HG02642 (cell line): ENCODE measurements around the gene CENPS.
"Not testable (repeated sequence)": the region's sequence is repeated elsewhere in the genome, so short reads cannot be mapped to it uniquely, and the experiment has no call there.

ENCODE experiments used
- ATAC-seq: cut with Tn5 transposase; IDR thresholded peaks from one replicate; pipeline ENCODE4 v1.9.1; 2021; ENCODE audit warnings: mild to moderate bottlenecking; ENCODE audit not compliant: unreplicated experiment, poor library complexity

CENPS gene

DNA sequence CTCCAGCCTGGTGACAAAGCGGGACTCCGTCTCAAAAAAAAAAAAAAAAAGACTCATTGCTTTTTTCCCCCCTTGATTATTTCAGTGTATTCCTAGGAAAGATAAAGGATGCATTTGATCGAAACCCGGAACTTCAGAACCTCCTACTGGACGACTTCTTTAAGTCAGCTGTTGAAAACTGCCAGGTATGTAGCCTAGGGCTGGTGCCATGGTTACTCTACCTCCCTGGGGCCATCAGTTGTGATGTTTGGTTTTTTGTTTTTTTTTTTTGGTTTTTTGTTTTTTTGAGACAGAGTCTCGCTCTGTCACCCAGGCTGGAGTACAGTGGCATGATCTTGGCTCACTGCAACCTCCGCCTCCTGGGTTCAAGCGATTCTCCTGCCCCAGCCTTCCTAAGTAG is 11.5 kb upstream of the CENPS start:
- not testable (repeated sequence) for ATAC-seq

DNA sequence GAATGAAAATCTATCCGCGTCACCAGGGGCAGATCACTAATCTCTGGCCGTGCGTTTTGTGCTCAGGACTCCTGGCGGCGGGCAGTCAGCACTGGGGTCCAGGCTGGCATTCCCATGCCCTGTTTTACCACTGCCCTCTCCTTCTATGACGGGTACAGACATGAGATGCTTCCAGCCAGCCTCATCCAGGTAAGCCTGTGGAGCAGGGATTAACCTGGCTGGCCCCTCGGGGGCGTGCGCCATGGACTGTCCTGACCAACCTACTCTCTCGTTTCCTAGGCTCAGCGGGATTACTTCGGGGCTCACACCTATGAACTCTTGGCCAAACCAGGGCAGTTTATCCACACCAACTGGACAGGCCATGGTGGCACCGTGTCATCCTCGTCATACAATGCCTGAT is 10.9 kb upstream of the CENPS start:
- no peak for ATAC-seq

DNA sequence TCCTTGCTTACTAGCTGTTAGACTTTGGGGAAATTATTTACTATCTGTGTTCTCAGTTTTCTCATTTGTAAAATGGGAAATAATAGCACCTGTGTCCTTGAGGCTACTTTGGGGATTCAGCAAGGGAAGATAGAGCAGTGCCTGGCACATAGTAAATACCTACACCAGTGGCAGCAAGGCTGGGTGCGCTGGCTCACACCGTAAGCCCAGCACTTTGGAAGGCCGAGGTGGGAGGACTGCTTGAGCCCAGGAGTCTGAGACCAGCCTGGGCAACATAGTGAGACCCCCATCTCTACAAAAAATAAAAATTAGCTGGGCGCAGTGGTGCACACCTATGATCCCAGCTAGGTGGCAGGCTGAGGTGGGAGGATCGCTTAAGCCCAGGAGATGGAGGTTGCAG is 8.6 kb upstream of the CENPS start:
- no peak for ATAC-seq

DNA sequence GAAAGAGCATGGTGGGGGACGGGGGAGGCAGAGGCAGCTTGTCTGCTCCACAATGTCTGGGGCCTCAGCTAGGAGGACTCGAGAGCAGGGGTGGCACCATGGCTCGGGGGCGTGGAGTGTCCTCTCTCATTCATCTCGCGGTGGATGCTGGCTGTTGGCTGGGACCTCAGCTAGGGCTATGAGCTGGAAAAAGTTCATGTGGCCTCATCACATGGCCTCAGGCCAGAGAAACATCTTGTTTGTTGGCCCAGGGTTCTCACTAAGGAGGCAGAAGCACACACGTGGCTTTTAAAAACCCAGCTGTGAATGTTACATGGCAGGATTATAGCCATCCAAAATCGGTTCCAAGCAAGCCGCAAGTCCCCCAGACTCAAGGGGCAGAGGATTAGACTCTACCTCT is 6.2 kb upstream of the CENPS start:
- ATAC-seq = no peak

DNA sequence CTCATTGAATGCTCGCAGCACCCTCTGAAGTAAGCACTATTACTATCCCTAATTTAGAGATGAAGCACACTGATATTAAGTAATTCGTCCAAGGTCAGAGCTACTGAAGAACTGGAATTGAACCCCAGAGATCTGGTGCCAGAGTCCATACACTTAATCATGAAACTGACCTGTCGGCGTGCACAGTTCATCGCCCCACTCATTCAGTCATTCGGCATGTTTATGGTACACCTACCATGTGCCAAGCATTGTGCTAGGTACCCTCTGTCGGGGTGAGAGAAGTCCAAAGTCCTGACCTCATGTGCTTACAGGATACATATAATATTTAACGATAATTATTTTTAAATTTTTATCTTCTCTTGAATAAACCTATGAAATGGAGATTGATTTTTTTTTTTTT is 5.6 kb upstream of the CENPS start:
- no peak for ATAC-seq

DNA sequence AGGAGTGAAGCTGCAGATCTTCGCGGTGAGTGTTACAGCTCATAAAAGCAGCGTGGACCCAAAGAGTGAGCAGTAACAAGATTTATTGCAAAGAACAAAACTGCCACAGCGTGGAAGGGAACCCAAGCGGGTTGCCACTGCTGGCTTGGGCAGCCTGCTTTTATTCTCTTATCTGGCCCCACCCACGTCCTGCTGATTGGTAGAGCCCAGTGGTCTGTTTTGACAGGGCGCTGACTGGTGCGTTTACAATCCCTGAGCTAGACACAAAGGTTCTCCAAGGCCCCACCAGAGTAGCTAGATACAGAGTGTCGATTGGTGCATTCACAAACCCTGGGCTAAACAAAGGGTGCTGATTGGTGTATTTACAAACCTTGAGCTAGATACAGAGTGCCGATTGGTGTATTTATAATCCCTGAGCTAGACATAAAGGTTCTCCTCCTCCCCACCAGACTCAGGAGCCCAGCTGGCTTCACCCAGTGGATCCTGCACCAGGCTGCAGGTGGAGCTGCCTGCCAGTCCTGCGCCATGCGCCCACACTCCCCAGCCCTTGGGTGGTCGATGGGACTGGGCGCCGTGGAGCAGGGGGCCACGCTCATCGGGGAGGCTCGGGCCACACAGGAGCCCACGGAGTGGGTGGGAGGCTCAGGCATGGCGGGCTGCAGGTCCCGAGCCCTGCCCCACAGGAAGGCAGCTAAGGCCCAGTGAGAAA is 4.3 kb upstream of the CENPS start:
- not testable (repeated sequence) for ATAC-seq

DNA sequence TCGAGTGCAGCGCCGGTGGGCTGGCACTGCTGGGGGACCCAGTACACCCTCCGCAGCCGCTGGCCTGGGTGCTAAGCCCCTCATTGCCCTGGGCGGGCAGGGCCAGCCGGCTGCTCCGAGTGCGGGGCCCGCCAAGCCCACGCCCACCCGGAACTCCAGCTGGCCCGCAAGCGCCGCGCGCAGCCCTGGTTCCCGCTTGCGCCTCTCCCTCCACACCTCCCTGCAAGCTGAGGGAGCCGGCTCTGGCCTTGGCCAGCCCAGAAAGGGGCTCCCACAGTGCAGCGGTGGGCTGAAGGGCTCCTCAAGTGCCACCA is 3.7 kb upstream of the CENPS start:
- ATAC-seq = not testable (repeated sequence)

DNA sequence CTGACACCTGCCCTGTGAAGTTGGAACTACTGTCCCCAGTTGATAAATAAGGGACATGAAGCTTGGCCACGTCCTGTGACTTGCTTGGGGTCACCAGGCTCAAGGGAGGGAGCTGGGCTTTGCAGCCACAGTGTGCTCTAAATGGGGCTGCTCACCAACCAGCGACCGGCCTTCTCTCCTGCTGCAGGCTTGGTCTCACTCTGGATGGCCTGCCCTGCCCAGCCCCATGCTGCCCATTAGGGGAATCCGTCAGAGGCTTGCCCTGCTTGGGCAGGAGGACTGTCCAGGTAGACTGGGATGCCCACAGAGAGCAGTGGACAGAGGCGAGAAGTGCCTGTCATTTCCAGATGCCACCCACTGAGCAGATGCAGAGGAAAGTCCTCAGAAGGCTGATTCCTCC is 1.2 kb upstream of the CENPS start:
- ATAC-seq = no peak

DNA sequence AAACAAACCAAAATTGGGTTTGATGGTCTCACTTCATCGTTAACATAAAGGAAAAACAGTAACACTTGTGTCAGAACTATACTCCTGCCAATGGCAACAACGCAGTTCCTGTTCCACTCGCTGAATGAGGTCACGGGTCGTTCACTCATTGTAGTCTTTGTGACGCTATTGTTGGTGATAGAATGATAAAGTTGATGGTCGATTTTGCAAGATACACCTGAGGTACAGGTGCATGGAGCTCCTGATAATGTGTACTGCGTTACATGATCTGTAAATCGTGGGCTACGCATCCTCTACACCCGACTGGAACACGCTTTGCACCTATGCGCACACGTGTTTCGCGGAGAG is 391 bp upstream of the CENPS start:
- ATAC-seq = no peak

DNA sequence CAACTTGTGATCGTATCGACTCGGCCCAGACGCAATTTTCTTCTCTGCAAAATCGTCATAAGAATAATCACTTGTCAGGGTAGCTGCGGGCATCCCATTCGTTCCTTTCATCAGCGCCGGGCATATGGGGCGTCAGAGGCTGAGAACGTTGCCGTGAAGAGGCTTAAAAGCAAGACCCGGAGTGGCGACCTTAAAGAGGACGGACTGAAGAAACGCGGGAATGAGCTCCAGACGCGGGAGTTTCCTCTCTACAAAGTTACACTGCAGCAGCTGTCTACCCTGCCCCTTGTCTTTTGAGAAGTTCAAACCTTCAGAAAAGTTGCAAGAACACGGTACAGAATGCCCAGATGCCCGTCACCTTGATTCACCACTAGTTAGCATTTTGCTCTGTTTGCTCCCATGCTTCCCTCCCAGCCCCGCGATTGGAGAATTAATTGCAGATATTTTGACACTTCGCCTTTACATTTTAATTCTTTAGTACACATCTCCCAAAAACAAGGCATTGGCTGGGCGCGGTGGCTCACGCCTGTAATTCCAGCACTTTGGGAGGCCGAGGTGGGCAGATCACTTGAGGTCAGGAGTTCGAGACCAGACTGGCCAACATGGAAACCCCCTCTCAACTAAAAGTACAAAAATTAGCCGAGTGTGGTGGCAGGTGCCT is 967 bp downstream of the CENPS start:
- no peak for ATAC-seq

DNA sequence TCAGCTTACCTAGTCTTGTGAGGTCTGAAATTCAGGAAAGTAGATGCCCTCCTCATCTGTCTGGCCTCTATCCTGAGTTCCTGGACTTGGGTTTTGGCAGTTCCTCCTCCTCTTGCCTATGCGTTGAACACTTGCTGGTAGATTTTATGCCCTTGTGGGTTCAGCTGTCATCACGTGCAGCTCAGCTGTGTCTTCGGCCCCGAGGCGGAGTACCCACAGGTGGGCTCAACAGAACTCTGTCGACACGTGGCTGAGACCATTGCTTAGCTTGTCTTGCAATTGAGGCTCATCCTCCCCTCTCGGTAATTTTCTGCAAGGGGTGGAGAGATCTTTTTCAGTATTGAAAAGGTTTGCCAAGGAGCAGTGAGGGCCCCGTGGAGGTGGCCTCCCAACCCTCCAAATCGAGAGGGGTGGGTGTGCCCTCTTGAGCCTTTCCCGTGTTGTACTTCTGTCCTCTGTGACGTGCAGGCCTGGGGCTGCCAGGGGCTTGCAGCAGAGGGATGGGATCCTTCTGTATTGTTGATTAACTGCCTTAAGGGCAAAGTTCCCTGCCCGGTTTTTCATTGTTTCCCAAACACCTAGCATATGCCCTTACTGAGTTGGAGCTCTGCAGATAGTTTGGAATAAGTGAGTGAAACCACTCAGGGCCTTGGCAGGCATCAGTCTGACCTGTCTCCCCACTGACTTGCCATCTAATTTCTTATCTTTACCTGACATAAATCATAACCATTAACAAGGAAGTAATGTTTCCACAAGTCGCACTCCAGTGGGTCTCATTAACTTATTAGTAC is 2.9 kb downstream of the CENPS start:
- ATAC-seq = no peak

DNA sequence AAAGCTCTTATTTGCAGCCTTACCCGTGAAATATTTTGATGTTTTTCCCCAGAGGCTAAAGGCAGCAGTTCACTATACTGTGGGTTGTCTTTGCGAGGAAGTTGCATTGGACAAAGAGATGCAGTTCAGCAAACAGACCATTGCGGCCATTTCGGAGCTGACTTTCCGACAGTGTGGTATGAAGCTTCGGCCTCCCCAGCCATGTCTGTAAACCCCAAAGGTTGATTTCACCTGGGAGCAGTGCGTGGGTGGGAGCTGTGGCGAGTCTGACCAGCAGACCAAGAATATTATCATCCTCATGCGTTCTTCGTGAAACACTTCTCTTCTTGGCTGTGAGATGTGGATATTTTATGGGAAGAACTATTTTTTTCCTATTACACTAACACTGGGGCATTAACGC is 3.6 kb downstream of the CENPS start:
- ATAC-seq = no peak

DNA sequence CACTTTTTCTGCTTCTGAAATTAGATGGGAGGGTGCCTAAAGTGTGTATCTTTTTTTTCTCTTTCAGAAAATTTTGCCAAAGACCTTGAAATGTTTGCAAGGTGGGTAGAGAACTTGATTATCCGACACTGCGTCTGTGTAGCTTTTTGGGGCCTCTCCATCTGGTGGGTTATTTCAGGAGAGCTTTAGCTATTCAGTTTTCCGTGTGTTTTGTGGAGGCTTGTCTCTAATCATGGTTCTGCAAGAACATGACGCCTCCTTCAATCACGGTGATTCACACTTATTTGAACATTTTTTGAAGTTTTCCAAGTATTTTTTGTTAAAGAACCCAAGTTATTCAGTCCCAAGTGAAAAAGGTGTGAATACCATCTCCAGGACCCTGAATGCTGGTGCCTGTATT is 4.4 kb downstream of the CENPS start:
- no peak for ATAC-seq

DNA sequence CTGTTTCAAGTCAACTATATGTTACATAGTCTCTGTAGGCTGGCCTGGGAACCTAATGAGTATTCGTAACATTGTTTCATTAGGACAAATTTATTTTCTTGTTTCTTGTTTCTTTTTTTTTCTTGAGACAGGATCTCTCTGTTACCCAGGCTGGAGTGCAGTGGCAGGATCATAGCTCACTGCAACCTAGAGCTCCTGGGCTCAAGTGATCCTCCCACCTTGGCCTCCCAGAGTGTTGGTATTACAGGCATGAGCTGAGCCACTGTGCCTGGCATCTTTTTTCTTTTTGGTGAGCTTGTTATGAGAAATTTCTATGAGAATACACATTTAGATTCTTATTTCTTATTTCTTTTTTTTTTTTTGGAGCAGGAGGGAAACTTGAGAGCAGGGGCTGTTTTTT is 6.8 kb downstream of the CENPS start:
- ATAC-seq = no peak

DNA sequence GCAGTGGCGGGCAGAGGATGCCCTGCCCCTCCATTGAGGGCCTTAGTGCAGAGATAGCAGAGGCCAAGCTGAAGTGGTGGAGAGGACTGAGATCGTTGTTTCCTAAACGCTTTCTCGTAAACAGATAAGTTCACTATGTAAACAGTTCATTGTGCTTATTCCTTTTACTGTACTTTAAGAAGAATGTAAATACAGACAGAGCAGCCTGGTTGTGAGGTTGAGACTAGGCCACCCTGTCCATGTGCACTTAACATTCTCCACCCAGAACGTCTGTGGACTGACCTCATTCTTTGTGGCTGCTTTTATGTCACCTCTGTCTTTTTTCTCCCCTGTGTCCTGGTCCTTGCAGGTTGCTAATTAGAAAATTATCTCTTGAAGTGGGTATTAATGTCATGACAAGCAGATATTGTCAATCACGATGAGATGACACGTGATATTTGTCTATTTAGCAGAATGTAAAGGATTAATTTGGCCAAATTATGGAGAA is 8.5 kb downstream of the CENPS start:
- ATAC-seq = no peak

DNA sequence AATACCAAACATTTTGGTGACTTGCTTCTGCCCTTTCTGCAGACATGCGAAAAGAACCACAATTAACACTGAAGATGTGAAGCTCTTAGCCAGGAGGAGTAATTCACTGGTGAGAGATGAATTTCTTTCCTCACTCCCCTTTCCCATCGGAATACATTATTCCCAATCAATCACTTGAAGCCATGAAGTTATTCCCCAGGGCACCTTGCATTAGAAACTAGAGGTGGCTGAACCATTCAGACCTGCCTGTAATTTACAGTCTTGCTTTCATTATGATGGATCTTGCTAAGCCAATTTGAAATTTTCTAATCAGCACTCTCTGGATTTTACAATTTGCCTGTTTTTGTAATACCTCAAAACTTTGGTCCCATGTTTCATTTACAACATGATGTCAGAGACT is 10.1 kb downstream of the CENPS start:
- no peak for ATAC-seq

DNA sequence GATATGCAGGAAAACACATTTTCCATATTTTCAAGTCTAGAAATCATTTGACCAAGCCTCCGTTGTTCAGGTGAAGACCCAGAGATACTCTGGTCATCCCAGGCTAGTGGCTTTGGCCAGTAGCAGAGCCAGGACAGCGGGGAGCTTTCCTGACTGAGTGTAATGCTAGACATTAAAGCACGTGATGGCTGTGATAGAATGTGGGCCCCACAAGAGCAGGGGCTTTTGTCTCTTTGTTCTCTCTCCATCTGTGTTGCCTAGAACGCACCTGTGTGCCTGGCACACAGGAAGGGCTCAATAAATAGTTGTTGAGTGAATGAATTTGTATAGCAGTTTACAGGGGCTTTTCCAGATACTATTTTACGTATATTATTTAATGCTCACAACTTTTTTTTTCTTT is 10.6 kb downstream of the CENPS start:
- ATAC-seq = no peak

DNA sequence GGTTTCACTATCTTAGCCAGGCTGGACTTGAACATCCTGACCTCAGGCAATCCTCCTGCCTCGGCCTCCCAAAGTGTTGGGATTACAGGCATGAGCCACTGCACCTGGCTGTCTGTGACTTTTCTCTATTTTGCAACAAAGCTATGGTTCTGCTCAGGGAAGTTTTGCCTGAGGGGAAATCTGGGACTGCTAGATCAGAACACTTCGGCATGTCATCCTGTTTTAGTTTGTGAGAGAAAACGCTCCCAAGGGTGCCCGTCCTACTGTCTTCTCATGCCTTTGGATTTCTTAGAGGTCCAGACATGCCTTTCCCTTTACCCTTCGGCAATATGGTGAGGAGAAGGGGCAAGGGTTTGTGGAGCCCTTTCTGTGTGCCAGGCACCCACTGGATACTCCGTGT is 14.0 kb downstream of the CENPS start:
- ATAC-seq = no peak

DNA sequence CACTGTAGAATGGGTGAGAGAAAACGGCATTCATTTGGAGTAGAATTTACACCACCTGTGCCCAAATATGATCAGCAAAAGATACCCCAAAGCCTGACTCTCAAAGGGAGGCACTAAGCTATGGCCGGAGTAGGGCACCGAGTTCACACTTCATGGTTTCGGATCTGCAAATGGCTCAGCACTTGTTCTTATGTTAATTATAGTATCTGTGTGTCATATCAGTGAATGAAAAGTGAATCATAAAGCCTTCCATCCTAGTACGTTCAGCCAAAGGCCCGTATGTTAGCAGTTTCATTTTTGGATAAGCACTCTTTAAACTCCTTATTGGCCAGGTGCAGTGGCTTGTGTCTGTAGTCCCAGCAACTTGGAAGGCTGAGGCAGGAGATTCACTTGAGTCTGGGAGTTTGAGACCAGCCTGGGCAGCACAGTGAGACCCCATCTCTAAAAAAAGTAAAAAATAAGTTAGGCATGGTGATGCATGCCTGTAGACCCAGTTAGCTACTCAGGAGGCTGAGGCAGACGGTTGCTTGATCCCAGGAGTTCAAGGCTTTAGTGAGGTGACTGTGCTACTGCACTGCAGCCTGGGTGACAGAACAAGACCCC is 14.7 kb downstream of the CENPS start:
- no peak for ATAC-seq

DNA sequence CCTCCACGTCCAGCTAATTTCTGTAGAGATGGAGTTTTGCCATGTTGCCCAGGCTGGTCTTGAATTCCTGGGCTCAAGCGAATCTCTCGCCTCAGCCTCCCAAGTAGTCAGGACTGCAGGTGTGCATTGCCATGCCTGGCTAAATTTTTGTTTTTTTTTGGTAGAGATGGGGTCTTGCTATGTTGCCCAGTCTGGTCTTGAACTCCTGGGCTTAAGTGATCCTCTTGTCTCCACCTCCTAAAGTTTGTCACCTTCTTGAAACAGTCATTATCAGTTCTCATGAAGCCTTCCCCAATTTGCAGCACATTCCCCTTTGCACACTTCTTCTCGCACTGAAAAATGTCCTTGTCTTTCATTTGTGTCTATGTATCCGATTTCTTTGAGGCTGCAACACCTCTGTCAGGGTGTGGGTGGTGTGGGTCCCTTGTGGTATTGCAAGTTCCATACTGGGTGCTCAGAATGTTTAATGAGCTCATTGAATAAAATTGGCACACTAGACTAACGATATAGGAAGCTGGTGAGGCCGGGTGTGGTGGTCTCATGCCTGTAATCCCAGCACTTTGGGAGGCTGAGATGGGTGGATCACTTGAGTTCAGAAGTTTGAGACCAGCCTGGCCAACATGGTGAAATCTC is 16.7 kb downstream of the CENPS start:
- no peak for ATAC-seq

DNA sequence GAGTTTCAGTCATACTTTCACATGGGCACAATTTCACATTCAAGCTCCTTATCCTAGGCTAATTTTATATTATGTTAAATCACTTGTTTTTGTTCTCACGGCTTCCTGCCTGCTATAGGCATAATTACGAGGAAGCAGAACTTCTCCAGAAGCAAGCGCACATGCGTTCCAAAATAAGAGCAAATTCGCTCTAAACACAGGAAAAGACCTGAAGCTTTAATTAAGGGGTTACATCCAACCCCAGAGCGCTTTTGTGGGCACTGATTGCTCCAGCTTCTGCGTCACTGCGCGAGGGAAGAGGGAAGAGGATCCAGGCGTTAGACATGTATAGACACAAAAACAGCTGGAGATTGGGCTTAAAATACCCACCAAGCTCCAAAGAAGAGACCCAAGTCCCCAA is 19.5 kb downstream of the CENPS start, which contains the start of gene CORT:
CORT (plus strand) TSS at position 281 of the 400 bp plus-strand sequence. CDS start 193 bp downstream, outside the sequence.
- ATAC-seq = no peak
